ENCODE results near the gene CLEC11A. TPM values are rescaled to one million over a fixed set of nuclear protein-coding genes. Genes with fewer than 3 reads are reported as not detected.

The CLEC11A gene
- total and polyA plus RNA-seq, 10 of the 15 experiments (the other 5 are each of a cell fraction or from before 2014, with no cell fraction given), result not detected

DNA sequence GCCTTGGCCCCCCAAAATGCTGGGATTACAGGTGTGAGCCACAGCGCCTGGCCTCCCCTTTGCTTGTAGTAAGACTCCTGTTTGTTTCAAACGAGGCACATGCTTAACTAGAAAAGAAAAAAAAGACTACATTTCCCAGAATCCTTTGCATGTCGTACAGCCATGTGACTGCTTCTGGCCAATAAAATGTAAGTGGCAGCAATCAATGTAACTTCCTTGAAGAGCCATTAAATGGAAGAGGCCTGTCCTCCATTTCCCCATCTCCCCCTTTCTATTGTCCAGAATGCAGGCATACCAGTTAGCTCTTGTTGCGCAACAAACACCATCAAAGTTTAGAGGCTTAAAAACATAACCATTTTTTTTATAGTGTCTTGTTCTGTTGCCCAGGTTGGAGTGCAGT is 36.7 kb downstream of the CLEC11A start (continued):
- TF ChIP-seq MEF2B (IDR thresholded peaks at IDR 0.05; ENCODE audit: partially characterized antibody, poor library complexity, severe bottlenecking), result no peak
- TF ChIP-seq IKZF1 (conservative IDR thresholded peaks at IDR 0.05), result no peak
- no peak for TF ChIP-seq TBL1XR1 (IDR thresholded peaks at IDR 0.05; ENCODE audit: low read depth, low read length)
- TF ChIP-seq TARDBP (IDR thresholded peaks at IDR 0.05; ENCODE audit: borderline replicate concordance), result no peak
- peak; percentile 40; the same call in 1 of the 2 replicates for TF ChIP-seq RAD51 (IDR thresholded peaks at IDR 0.05)
- no peak for TF ChIP-seq CBFB (IDR thresholded peaks at IDR 0.05; ENCODE audit: low read depth)
- no peak for TF ChIP-seq GATAD2B (conservative IDR thresholded peaks at IDR 0.05; ENCODE audit: low read depth)
- TF ChIP-seq TCF12 (IDR thresholded peaks at IDR 0.05; ENCODE audit: low read depth, low read length), result no peak
- no peak for TF ChIP-seq ZNF622 (IDR thresholded peaks at IDR 0.05)
- TF ChIP-seq EP300 (IDR thresholded peaks at IDR 0.05; ENCODE audit: borderline replicate concordance in 1 of 2, control insufficient read depth in 1 of 2, low read depth in 2 of 2, low read length in 2 of 2), result no peak
- TF ChIP-seq, protein P1, sequence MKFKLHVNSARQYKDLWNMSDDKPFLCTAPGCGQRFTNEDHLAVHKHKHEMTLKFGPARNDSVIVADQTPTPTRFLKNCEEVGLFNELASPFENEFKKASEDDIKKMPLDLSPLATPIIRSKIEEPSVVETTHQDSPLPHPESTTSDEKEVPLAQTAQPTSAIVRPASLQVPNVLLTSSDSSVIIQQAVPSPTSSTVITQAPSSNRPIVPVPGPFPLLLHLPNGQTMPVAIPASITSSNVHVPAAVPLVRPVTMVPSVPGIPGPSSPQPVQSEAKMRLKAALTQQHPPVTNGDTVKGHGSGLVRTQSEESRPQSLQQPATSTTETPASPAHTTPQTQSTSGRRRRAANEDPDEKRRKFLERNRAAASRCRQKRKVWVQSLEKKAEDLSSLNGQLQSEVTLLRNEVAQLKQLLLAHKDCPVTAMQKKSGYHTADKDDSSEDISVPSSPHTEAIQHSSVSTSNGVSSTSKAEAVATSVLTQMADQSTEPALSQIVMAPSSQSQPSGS (IDR thresholded peaks at IDR 0.05; ENCODE audit: low read length), result no peak
- TF ChIP-seq, protein P2, sequence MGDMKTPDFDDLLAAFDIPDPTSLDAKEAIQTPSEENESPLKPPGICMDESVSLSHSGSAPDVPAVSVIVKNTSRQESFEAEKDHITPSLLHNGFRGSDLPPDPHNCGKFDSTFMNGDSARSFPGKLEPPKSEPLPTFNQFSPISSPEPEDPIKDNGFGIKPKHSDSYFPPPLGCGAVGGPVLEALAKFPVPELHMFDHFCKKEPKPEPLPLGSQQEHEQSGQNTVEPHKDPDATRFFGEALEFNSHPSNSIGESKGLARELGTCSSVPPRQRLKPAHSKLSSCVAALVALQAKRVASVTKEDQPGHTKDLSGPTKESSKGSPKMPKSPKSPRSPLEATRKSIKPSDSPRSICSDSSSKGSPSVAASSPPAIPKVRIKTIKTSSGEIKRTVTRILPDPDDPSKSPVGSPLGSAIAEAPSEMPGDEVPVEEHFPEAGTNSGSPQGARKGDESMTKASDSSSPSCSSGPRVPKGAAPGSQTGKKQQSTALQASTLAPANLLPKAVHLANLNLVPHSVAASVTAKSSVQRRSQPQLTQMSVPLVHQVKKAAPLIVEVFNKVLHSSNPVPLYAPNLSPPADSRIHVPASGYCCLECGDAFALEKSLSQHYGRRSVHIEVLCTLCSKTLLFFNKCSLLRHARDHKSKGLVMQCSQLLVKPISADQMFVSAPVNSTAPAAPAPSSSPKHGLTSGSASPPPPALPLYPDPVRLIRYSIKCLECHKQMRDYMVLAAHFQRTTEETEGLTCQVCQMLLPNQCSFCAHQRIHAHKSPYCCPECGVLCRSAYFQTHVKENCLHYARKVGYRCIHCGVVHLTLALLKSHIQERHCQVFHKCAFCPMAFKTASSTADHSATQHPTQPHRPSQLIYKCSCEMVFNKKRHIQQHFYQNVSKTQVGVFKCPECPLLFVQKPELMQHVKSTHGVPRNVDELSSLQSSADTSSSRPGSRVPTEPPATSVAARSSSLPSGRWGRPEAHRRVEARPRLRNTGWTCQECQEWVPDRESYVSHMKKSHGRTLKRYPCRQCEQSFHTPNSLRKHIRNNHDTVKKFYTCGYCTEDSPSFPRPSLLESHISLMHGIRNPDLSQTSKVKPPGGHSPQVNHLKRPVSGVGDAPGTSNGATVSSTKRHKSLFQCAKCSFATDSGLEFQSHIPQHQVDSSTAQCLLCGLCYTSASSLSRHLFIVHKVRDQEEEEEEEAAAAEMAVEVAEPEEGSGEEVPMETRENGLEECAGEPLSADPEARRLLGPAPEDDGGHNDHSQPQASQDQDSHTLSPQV (IDR thresholded peaks at IDR 0.05), result no peak
- TF ChIP-seq BHLHE40 (IDR thresholded peaks at IDR 0.05; ENCODE audit: borderline replicate concordance in 1 of 2, low read depth in 2 of 2, low read length in 1 of 2), result no peak
- TF ChIP-seq POLR2AphosphoS5 (IDR thresholded peaks at IDR 0.05; ENCODE audit: low read length), result no peak
- TF ChIP-seq RB1 (IDR thresholded peaks at IDR 0.05; ENCODE audit: borderline replicate concordance), result no peak
- TF ChIP-seq, protein P3, sequence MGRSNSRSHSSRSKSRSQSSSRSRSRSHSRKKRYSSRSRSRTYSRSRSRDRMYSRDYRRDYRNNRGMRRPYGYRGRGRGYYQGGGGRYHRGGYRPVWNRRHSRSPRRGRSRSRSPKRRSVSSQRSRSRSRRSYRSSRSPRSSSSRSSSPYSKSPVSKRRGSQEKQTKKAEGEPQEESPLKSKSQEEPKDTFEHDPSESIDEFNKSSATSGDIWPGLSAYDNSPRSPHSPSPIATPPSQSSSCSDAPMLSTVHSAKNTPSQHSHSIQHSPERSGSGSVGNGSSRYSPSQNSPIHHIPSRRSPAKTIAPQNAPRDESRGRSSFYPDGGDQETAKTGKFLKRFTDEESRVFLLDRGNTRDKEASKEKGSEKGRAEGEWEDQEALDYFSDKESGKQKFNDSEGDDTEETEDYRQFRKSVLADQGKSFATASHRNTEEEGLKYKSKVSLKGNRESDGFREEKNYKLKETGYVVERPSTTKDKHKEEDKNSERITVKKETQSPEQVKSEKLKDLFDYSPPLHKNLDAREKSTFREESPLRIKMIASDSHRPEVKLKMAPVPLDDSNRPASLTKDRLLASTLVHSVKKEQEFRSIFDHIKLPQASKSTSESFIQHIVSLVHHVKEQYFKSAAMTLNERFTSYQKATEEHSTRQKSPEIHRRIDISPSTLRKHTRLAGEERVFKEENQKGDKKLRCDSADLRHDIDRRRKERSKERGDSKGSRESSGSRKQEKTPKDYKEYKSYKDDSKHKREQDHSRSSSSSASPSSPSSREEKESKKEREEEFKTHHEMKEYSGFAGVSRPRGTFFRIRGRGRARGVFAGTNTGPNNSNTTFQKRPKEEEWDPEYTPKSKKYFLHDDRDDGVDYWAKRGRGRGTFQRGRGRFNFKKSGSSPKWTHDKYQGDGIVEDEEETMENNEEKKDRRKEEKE (IDR thresholded peaks at IDR 0.05), result no peak
- TF ChIP-seq, protein P4, sequence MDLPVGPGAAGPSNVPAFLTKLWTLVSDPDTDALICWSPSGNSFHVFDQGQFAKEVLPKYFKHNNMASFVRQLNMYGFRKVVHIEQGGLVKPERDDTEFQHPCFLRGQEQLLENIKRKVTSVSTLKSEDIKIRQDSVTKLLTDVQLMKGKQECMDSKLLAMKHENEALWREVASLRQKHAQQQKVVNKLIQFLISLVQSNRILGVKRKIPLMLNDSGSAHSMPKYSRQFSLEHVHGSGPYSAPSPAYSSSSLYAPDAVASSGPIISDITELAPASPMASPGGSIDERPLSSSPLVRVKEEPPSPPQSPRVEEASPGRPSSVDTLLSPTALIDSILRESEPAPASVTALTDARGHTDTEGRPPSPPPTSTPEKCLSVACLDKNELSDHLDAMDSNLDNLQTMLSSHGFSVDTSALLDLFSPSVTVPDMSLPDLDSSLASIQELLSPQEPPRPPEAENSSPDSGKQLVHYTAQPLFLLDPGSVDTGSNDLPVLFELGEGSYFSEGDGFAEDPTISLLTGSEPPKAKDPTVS (IDR thresholded peaks at IDR 0.05; ENCODE audit: low read depth, low read length), result no peak
- no peak for TF ChIP-seq NR2C1 (IDR thresholded peaks at IDR 0.05)
- TF ChIP-seq STAT1 (conservative IDR thresholded peaks at IDR 0.05), result no peak
